ENCODE data around the gene BAIAP3.

Gene BAIAP3

DNA sequence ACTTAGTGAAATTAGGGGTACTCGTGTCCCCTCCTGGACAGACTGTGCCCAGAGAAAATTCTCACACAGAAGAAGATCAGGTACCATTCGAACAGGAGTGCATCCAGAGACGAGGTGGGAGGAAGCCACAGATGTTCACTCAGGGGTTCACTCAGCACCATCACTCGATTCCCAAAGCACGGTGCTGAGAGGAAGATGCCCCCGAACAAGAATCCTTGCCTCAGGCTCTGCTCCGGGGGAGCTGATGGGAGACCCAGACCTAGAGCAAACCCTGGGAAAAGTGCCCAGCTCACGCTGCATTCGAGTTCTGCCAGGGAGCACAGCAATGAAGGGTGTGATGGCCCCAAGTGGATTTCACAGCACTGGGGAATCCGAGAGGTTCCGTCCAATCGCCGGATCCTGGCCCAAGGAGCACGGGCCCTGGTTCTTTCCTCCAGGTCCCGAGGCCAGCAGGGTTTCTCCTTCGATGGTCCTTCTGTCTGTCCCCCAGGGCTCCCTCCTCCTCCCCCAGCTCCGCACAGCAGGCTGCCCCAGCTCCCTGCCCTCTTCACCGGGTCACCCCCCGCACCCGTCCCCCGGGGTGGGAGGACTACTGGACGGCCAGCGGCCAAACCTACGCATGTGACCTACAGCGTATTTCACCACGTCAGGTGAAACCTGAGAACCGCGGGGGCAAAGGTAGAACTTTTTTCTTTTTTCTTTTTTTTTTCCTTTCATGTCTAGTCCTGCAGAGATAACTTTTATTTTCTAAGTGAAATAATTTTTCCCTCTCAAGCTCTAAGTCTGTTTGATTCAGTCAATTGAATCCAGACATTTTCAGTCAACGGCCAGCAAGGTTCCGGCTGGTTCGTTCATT lies 34.2 kb upstream of the BAIAP3 start:
- no peak for DNase-seq

DNA sequence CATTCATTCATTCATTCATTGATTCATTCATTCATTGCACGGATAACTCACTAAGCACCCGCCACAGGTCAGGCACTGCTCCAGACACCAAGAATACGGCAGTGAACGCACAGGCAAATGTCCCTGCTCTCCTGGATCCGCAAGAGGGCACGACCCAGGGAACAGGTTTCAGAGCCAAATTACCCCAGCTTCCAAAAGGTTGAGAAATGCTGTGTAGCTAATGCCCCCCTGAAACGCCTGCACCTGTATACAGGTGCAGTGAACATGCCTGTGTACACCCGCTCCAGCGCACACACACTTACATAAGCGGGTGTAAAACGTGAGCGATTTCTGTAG lies 33.6 kb upstream of the BAIAP3 start:
- DNase-seq = no peak

- peak; percentile 3 to 6 for DNase-seq
These were observed 32.6 kb upstream of the BAIAP3 start for GRCh38 chr16:1300664-1301476.

- no peak for DNase-seq
These were observed 31.9 kb upstream of the BAIAP3 start for GRCh38 chr16:1301562-1301961.

DNA sequence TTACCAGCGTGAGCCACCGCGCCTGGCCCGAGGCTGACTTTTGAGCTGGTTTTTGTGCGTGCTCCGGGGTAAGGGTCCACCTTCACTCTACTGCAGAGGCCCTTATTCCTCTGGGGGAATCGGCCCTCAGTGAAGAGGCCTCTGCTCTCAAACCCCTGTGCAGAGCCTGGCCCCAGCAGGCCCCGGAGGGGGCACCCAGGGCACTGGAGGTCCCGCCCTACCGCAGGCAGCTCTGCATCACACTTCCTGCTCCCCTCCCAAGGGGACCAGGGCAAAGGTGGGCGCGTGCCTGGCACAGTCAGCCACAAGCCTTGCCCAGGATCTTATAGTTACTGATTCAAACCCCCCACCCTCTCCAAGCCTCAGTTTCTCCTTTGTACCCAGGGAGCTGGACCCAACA lies 27.6 kb upstream of the BAIAP3 start:
- no peak for DNase-seq

GRCh38 chr16:1306334-1306733 lies 27.1 kb upstream of the BAIAP3 start:
- DNase-seq = no peak

DNA sequence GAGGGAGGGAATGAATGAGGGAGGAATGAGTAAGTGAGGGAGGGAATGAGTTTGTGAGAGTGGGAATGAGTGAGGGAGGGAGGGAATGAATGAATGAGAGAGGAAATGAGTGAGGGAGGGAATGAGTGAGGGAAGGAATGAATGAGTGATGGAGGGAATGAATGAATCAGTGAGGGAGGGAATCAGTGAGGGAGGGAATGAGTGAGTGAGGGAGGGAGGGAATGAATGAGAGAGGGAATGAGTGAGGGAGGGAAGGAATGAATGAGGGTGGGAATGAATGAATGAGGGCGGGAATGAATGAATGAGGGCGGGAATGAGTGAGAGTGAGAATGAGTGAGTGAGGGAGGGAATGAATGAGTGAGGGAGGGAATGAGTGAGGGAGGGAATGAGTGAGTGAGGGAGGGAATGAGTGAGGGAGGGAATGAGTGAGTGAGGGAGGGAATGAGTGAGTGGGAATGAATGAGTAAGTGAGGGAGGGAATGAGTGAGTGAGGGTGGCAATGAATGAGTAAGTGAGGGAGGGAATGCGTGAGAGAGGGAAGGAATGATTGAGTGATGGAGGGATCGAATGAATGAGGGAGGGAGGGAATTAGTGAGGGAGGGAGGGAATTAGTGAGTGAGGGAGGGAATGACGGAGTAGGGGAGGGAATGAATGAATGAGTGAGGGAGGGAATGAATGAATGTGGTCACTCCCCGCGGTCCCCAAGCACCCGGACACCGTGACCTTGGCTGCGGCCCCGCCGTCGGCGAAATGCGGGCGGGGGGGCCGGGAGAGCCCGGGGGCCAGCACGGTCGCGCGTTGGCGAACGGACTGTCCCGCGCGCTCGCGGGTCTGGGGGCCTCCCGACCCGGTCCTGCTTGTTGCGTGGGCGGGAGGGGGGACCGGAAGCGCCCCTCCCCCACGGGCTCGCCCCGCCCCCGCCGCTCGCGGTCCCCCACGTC lies 25.1 kb upstream of the BAIAP3 start:
- peak in 1 of 2 experiments; percentile 3 for DNase-seq

GRCh38 chr16:1308977-1309885 lies 24.2 kb upstream of the BAIAP3 start, which contains the start of gene UBE2I:
Gene UBE2I (plus strand): TSS chr16:1309636. CDS start chr16:1314031, 4,395 bp downstream.
- peak; percentile 70 to 81 for DNase-seq

DNA sequence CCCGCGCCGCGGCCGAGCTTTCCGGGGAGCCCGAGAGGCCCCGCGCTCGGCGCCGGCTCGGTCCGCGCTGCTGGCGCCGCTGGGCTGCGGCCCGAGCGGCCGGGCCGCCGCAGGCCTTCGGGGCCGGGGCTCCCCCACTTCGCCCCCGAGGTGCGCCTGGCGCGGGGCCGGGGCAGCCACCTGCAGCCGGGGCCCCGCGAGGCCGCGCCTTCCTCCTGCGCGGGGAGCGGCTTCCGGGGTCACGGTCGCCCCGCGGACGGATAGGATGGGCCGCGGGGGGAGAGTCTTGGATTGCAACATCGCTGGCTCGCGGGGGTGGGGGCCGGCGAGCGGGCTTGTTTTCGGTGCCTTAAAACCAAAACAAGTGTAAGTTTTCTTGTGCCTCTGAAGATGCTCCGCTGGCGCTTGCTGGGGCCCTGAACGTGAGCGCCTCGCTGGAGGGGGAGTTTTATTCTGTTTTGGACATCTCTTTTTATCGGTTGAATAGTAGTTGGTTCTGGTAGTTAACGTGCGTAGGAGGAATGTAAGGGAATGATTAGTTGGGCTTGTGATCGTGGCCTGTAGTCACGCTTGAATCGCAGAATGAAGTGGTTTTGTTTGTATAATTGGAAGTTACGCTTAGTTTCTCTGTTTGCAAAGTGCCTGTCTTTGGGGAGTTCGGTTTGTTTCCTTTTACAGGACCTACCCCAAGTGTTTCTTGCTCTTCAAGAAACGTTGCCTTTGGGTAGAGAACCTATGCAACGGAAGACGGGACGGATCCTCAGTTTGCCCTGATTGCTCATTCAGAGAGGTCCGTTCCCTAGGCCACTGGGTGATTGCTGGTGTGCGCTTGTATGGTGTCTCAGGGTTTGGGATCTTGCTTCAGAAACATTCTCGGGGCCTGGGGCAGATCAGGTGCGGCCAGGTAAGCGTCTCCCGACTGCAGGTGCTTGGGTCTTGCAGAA lies 23.3 kb upstream of the BAIAP3 start:
- no peak for DNase-seq

DNA sequence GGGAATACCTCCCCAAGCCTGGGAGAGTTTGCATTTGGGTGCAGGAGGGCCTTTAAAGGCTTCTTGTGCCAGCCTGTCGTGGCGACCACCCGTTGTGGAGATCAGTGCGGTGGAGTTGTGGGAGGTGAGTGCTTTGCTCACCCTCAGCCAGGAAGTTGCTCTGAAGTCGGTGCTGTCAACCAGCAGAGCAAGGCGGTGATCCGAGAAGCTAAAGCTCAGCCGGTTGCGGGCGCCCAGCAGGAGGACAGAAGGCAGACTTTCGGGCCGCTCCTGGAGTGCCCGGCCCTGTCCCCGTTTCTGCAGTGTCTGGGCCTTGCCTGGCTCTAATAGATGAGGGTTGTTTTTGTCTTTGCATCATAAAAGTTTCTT lies 22.6 kb upstream of the BAIAP3 start:
- DNase-seq = no peak

DNA sequence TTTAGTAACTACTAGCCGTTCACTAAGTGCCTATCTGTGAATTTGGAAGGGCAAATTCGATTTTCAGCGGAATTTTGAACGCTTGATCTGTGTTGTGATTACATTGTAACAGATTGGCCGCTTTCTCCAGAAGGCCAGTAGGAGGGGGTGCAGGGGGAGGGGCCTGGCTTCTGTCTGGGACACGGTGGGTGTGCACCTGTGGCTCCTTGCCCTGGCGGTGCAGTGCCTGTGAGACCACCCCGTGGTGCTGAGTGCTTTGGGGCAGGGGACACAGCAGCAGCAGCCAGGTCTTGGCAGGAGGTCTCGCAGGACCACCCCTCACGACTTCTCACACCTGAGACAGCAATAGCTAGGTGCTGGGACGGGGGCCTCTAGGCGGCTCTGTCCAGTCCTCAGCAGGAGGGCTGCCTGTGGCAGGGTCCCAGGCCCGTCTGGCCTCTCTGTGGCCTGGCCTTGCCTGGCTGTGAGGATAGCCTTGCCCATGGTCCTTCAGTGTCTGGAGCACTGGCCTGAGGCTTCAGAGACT lies 22.2 kb upstream of the BAIAP3 start:
- DNase-seq = no peak

GRCh38 chr16:1311738-1312466 lies 21.5 kb upstream of the BAIAP3 start:
- DNase-seq = no peak

DNA sequence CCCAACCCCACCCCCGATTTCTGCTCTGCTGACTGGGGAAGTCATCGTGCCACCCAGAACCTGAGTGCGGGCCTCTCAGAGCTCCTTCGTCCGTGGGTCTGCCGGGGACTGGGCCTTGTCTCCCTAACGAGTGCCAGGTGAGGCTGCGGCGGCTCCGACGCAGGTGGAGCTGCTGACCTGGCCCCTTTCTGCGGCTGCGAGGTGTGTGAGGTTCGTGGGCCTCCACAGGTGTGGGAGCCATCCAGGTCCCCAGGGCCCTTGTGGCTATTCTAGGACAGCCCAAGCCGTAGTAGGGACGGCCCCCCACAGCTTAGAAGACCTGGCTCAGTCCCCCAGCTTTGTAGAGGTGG lies 21.0 kb upstream of the BAIAP3 start:
- DNase-seq = no peak

DNA sequence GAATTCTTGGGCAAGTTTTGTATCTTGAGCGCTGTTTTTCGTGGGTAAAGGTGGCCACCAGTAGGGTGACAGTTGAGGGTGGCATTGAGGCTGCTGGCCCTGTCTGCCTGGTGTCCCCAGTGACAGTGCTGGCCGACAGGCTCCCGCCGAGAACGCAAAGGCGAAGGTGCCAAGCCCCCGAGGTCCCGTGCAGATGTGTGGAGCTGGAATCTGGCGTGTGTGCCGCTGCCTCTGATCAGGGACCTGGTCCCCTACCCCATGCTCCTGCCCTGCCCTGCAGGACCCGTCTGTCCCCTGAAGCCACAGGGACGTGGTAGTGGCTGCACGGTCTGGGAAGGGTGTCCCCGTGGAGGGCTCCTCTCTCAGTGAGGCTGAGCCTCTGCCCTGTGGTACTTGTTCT lies 20.5 kb upstream of the BAIAP3 start:
- DNase-seq = no peak

- no peak for DNase-seq
These were observed 19.6 kb upstream of the BAIAP3 start for GRCh38 chr16:1313721-1314369.

- no peak for DNase-seq
These were observed 18.9 kb upstream of the BAIAP3 start for GRCh38 chr16:1314399-1315068.

DNA sequence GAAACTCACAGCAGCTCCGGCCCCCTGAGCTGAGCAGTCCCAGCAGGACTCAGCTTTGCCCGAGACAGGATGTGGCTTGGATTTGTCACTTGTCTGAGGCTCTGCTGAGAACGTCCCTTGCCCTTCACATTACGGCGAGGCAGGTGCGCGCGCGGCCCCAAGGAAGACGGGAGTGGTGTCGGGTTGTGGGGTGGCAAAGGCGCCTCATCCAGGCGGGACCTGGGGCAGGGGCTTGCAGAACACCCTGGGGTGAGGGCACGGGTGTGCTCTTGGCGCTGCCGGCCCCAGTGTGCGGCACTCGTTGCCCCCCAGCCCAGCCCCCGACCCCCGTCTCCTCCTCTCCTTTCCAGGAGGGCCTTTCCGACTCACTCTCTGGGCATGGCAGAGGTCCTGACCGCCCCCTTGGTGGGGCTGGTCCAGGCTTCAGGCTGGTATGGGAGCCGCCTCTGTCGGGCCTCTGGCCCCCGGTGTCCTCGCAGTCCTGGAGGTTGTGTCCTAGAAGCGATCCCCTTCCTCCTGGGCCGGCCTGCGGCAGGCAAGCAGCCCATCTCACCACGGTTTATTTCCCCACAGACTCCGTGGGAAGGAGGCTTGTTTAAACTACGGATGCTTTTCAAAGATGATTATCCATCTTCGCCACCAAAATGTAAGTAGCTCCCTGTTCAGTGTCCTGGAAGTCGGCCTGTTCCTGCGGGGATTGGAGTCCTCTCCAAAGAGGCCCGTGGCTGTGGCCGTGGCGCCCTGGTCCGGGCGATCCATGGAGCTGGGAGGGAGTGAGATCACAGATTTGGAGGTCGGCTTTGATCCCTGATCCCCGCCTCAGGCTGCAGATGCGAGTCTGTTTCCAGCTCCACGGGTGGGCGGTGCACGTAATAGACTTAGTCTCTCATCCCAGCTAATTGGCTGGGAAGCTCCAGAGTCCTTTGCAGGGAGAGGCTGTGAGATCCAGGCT lies 18.1 kb upstream of the BAIAP3 start:
- DNase-seq = no peak

GRCh38 chr16:1316033-1316405 lies 17.4 kb upstream of the BAIAP3 start:
- no peak for DNase-seq

Data from Kasumi-1 (cell line).